Measurements from ENCODE around the gene ANKRD63.

Gene ANKRD63

DNA sequence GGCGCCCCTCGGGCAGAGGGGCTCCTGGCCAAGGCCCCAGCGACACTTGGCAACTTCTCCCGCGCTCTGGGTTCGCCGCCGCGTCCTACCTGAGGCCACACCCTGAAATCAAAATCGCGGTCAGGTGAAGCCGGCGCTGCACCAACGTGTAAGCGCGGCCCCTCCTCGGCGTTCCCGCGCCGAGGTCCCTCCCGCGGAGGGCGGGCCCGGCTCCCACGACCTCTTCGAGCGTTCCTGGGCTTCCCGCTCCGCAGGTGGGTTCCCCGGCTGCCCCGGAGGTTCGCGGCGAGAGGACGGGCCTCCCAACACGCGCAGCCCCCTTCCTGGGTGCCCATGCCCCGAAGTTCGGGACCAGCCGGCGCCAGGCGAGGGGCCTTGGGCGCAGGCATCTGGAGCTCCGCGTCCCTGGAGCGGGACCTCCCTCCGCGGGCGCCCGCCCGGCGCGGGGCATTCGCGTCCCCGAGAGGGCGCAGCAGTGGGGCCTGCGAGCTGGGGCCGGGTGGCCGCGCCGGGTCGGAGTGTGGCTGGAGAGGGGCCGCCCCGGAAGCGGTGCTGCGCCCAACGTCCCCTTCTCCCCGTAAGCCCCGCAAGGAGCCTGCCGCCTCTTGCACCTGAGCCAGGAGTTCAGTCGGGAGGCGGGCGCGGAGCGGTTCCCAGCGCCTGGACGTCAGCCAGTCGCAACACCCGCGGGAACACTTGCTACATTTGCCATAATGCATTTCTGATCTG is 30.3 kb downstream of the ANKRD63 start:
- Histone ChIP-seq H3K36me3 (ENCODE audit: control insufficient read depth, insufficient read depth, low read length, severe bottlenecking) (no peaks in the 10 kb centered on the region), H3K9me3 (ENCODE audit: control insufficient read depth, low read length) (no peaks in the 10 kb centered on the region), H3K9ac (ENCODE audit: low read length) (peak overlapping the region; percentile 41), H3K4me3 (ENCODE audit: low read length) (peak overlapping the region; percentile 78), H3K27me3 (replicated peaks; ENCODE audit: control insufficient read depth, insufficient read depth, low read length) (peaks cover 48% of the 10 kb centered on the region), H3K4me1 (ENCODE audit: control insufficient read depth, insufficient read depth, low read length) (peaks cover 10% of the 10 kb centered on the region)
- peak; percentile 33 for DNase-seq (ENCODE audit: low read depth)

- Histone ChIP-seq H3K9ac (ENCODE audit: low read length) (no peak overlapping the region), H3K27me3 (replicated peaks; ENCODE audit: control insufficient read depth, insufficient read depth, low read length) (peaks cover 48% of the 10 kb centered on the region), H3K36me3 (ENCODE audit: control insufficient read depth, insufficient read depth, low read length, severe bottlenecking) (no peaks in the 10 kb centered on the region), H3K4me3 (ENCODE audit: low read length) (no peak overlapping the region), H3K9me3 (ENCODE audit: control insufficient read depth, low read length) (no peaks in the 10 kb centered on the region), H3K4me1 (ENCODE audit: control insufficient read depth, insufficient read depth, low read length) (peaks cover 10% of the 10 kb centered on the region)
- no peak for DNase-seq (ENCODE audit: low read depth)
Observed at GRCh38 chr15:40252141-40252437, 30.8 kb downstream of the ANKRD63 start.

DNA sequence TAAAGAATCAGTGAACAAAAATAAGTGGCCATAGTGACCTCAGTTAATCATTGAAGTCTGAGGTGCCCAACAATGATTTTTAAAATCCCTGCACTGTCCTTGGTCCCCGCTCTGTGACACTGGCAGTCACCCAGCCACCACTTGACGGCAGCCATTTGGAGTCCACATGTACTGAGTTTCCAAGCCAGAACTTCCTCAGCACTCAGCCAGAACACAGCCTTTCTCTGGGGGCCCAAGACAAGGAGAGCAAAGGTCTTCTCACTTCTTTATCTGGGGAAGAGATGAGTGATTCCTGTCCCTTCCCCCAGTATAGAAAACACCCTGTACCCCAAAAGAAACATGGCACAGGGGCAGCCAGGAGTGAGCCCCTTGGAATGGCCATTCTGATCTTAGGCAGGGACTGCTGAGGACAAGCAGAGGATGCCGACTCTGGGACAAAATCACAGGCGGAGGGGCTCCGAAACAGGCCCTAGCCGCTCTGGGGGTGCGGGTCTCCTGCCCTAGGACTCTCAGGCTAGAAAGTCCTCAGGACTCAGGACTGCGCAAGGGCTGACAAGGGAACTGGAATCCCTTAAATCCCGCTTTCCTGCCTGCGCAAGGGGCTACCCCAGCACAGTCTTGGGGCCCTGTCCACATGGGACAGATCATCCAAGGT is 31.3 kb downstream of the ANKRD63 start:
- Histone ChIP-seq H3K27me3 (replicated peaks; ENCODE audit: control insufficient read depth, insufficient read depth, low read length) (peaks cover 47% of the 10 kb centered on the region), H3K4me1 (ENCODE audit: control insufficient read depth, insufficient read depth, low read length) (peaks cover 10% of the 10 kb centered on the region), H3K9me3 (ENCODE audit: control insufficient read depth, low read length) (no peaks in the 10 kb centered on the region), H3K9ac (ENCODE audit: low read length) (no peak overlapping the region), H3K36me3 (ENCODE audit: control insufficient read depth, insufficient read depth, low read length, severe bottlenecking) (no peaks in the 10 kb centered on the region), H3K4me3 (ENCODE audit: low read length) (no peak overlapping the region)
- DNase-seq (ENCODE audit: low read depth), result no peak

DNA sequence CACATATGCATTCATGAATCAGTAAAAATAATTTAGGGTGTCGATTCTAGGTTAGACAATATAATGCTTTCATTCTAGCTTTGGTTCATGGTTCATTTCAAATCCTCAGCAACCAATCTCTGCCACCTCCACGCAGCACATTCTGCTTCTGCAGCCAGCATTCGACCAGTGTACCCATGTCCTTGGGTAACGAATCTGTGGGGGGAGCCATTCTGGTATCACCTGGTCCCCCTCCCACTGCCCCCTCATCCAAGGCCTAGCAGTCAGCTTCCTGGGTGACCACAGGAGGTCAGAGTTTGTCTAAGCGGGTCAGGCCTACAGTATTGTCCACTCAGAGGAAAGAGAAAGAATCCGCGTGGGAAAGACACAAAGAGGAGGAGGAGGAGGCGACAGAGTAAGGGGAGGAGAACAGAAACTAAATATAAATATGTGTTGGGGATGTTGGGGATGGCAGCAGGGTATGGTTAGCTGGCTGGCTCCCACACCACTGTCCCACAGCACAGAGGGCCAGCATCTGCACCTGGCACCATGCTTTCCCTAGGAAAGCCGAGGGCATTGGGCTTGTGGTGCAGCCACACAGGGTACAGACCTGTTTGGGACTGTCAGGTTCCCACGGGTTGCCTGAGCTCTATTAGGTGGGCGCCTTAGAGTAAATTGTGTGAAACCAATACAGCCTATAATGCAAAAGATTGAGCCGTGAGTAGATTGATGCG is 31.9 kb downstream of the ANKRD63 start:
- peaks cover 10% of the 10 kb centered on the region for H3K4me1 ChIP-seq (ENCODE audit: control insufficient read depth, insufficient read depth, low read length)
- H3K9me3 ChIP-seq (ENCODE audit: control insufficient read depth, low read length), result no peaks in the 10 kb centered on the region
- H3K36me3 ChIP-seq (ENCODE audit: control insufficient read depth, insufficient read depth, low read length, severe bottlenecking), result no peaks in the 10 kb centered on the region
- no peak overlapping the region for H3K4me3 ChIP-seq (ENCODE audit: low read length)
- DNase-seq (ENCODE audit: low read depth), result no peak
- H3K9ac ChIP-seq (ENCODE audit: low read length), result no peak overlapping the region
- peaks cover 40% of the 10 kb centered on the region for H3K27me3 ChIP-seq (replicated peaks; ENCODE audit: control insufficient read depth, insufficient read depth, low read length)

DNA sequence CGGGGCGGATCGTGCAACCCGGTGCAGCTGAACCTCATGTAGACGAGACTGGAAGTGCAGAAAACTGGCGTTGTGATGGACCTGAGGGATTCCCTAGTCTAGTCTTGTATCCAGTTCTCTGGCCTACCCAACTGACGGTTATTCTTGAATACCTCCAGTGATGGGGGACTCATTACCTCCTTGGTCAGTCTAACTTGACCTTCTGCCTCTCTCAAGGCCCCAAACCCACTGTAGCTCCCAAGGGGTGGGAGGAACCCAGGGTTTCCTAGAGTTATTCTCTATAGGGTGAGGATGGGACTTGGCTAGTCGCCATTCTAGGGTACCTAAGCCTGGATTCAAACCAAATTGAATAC is 32.6 kb downstream of the ANKRD63 start:
- H3K36me3 ChIP-seq (ENCODE audit: control insufficient read depth, insufficient read depth, low read length, severe bottlenecking), result no peaks in the 10 kb centered on the region
- no peak overlapping the region for H3K9ac ChIP-seq (ENCODE audit: low read length)
- H3K4me3 ChIP-seq (ENCODE audit: low read length), result no peak overlapping the region
- no peak for DNase-seq (ENCODE audit: low read depth)
- no peaks in the 10 kb centered on the region for H3K9me3 ChIP-seq (ENCODE audit: control insufficient read depth, low read length)
- H3K4me1 ChIP-seq (ENCODE audit: control insufficient read depth, insufficient read depth, low read length), result peaks cover 10% of the 10 kb centered on the region
- H3K27me3 ChIP-seq (replicated peaks; ENCODE audit: control insufficient read depth, insufficient read depth, low read length), result peaks cover 36% of the 10 kb centered on the region

DNA sequence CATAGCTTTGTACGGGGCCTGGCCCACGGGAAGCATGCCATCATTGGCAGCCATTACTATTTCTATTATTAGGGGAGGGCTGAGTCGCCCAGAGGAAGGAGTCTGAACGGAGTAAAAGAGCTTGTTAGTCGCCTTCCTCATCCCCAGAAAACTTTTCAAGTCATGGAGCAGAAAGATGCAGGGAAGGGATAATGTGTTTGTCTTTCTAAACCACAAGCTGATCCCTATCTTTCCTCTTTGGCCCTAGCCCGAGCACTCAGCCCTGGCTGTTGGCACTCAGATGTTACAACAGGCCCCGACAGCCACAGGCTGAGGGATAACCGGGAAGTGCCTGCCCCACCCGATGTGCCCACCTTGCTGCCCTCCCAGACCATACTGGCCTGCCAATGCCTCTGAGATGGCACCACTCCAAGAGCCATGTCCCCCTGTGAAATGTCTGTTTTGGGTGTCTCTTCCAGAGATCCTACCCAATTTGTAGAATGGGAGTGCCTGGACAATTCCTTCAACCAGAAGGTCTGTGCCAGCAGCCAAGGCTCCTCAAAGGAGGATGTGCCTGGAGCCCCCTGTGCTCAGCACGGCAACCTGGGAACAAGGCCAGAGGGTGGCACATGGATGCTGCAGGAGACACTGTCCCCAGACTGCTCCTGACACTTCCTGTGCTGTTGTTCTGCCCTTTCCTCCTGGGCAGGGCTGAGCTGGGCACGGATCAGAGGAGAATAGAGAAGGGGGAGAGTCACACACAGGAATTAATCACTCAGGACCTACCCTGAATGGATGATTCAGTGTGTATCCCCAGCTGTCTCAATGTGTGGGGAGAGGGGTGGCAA is 33.2 kb downstream of the ANKRD63 start:
- H3K36me3 ChIP-seq (ENCODE audit: control insufficient read depth, insufficient read depth, low read length, severe bottlenecking), result no peaks in the 10 kb centered on the region
- H3K9me3 ChIP-seq (ENCODE audit: control insufficient read depth, low read length), result no peaks in the 10 kb centered on the region
- peaks cover 10% of the 10 kb centered on the region for H3K4me1 ChIP-seq (ENCODE audit: control insufficient read depth, insufficient read depth, low read length)
- peak; percentile 67 for DNase-seq (ENCODE audit: low read depth)
- no peak overlapping the region for H3K4me3 ChIP-seq (ENCODE audit: low read length)
- no peak overlapping the region for H3K9ac ChIP-seq (ENCODE audit: low read length)
- H3K27me3 ChIP-seq (replicated peaks; ENCODE audit: control insufficient read depth, insufficient read depth, low read length), result peaks cover 31% of the 10 kb centered on the region

- H3K4me3 ChIP-seq (ENCODE audit: low read length), result no peak overlapping the region
- DNase-seq (ENCODE audit: low read depth), result no peak
- H3K27me3 ChIP-seq (replicated peaks; ENCODE audit: control insufficient read depth, insufficient read depth, low read length), result peaks cover 20% of the 10 kb centered on the region
- no peak overlapping the region for H3K9ac ChIP-seq (ENCODE audit: low read length)
- H3K36me3 ChIP-seq (ENCODE audit: control insufficient read depth, insufficient read depth, low read length, severe bottlenecking), result no peaks in the 10 kb centered on the region
- H3K9me3 ChIP-seq (ENCODE audit: control insufficient read depth, low read length), result no peaks in the 10 kb centered on the region
- H3K4me1 ChIP-seq (ENCODE audit: control insufficient read depth, insufficient read depth, low read length), result peaks cover 8% of the 10 kb centered on the region
Observed at GRCh38 chr15:40248006-40248783, 34.7 kb downstream of the ANKRD63 start.

DNA sequence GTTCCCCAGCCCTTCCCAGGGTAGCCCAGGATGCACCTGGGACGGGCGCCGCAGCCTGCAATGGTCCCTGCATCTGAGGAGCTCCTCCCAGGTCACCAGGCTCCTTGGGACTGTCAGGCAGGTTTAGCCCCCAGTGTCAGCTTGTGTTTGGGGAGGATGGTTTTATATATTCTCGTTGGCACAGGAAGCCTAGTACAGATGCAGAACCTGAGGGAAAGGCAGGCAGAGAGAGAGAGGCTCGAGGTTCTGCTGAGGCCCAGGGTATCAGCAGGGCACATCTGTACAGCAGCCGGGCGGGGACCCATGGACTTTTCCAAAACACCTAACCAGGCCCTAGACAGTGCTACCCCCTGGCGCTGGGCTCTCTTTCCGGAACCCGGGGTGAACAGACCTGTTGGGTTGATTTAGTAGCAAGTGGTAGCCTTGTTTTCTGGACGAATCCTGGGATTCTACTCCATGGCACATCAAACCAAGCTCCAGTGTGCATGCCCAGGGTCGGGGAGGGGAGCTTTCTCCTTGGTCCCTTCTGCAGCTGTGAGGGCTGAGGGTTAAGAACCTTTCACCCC is 35.4 kb downstream of the ANKRD63 start:
- no peak for DNase-seq (ENCODE audit: low read depth)
- no peaks in the 10 kb centered on the region for H3K36me3 ChIP-seq (ENCODE audit: control insufficient read depth, insufficient read depth, low read length, severe bottlenecking)

DNA sequence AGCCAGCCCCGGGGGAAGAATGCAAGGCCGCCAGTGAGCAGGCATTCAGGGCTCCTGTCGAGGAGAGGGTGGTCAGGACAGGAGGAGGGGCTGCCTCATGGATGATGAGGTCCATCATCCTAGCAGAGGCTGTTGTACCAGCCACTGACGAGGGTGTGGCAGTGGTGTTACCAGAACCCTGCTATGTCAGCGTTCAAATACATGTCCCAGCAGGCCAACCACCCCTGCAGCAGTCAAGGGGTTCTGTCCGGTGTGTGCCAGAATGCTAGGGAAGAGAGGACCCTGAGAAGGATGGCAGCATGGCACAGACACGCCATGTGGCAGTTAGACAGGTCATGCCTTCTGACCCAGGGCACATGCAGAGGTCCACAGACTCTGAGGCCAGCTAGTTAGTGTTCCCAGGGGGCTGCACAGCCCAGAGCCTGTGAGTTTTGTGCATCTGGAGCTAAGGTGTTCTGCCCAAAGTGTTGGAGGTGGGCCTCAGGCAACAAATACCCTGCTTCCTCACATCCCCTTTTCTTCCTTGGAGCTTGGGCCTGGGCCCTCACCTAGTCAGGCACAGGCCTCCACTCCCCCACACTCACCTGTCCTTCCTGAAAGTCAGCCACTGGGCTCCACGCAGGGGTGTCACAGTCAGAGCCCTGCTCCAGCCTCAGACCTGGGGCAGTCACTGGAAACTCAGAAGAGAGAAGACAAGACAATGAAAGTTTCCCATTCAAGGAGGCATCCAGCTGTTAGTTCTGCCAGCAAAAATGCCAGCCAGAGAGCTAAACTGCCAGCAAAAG is 36.2 kb downstream of the ANKRD63 start:
- no peak for DNase-seq (ENCODE audit: low read depth)
- H3K4me3 ChIP-seq (ENCODE audit: low read length), result no peak overlapping the region
- H3K9ac ChIP-seq (ENCODE audit: low read length), result no peak overlapping the region
- H3K4me1 ChIP-seq (ENCODE audit: control insufficient read depth, insufficient read depth, low read length), result peaks cover under 1% of the 10 kb centered on the region
- H3K27me3 ChIP-seq (replicated peaks; ENCODE audit: control insufficient read depth, insufficient read depth, low read length), result peaks cover 21% of the 10 kb centered on the region
- H3K9me3 ChIP-seq (ENCODE audit: control insufficient read depth, low read length), result no peaks in the 10 kb centered on the region
- H3K36me3 ChIP-seq (ENCODE audit: control insufficient read depth, insufficient read depth, low read length, severe bottlenecking), result no peaks in the 10 kb centered on the region

More for the DNA sequence above, 35.4 kb downstream of the ANKRD63 start:
- no peak overlapping the region for H3K9ac ChIP-seq (ENCODE audit: low read length)
- no peaks in the 10 kb centered on the region for H3K9me3 ChIP-seq (ENCODE audit: control insufficient read depth, low read length)
- H3K4me3 ChIP-seq (ENCODE audit: low read length), result no peak overlapping the region
- peaks cover 3% of the 10 kb centered on the region for H3K4me1 ChIP-seq (ENCODE audit: control insufficient read depth, insufficient read depth, low read length)
- H3K27me3 ChIP-seq (replicated peaks; ENCODE audit: control insufficient read depth, insufficient read depth, low read length), result peaks cover 16% of the 10 kb centered on the region
